Peyer's patch (tissue), 4 donors: ENCODE measurements around the gene CHURC1.

Experiments
- POLR2A ChIP-seq, 2 donors: fragments of 450-650 bp; IDR thresholded peaks; one replicate each; pipeline ENCODE4 v1.5.1; 2017; ENCODE audit warnings: antibody characterized with exemption in 2 of 2, mild to moderate bottlenecking in 2 of 2, moderate library complexity in 2 of 2
- TF ChIP-seq, protein P1 (sequence below), 6 experiments: fragments of 450-650 bp in 4 of 6; fragments of 200-600 bp in 2 of 6; sonication (generic) in 1 of 6; IDR thresholded peaks; one replicate each; pipeline ENCODE4 v1.5.1; 2017 to 2019; ENCODE audit warnings: antibody characterized with exemption in 6 of 6, mild to moderate bottlenecking in 3 of 6, moderate library complexity in 1 of 6

DNA sequence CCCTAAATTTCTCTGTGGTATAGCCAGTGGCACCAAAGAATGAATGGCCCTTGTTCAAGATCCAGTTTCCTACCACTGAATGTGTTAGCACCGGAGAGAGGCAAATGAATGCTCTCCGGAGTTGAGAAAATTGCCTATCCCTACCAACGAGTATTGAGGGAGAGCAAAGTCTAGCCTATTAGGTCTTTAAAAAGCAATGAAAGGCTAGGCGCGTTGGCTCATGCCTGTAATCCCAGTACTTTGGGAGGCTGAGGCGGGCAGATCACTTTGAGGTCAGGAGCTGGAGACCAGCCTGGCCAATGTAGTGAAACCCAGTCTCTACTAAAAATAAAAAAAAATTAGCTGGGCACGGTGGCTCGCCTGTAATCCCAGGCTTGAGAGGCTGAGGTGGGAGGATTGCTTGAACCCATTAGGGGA, 58.8 kb downstream of the CHURC1 start:
- TF ChIP-seq, protein P1, sequence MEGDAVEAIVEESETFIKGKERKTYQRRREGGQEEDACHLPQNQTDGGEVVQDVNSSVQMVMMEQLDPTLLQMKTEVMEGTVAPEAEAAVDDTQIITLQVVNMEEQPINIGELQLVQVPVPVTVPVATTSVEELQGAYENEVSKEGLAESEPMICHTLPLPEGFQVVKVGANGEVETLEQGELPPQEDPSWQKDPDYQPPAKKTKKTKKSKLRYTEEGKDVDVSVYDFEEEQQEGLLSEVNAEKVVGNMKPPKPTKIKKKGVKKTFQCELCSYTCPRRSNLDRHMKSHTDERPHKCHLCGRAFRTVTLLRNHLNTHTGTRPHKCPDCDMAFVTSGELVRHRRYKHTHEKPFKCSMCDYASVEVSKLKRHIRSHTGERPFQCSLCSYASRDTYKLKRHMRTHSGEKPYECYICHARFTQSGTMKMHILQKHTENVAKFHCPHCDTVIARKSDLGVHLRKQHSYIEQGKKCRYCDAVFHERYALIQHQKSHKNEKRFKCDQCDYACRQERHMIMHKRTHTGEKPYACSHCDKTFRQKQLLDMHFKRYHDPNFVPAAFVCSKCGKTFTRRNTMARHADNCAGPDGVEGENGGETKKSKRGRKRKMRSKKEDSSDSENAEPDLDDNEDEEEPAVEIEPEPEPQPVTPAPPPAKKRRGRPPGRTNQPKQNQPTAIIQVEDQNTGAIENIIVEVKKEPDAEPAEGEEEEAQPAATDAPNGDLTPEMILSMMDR (IDR thresholded peaks at IDR 0.05), result no peak
- no peak for TF ChIP-seq POLR2A (IDR thresholded peaks at IDR 0.05)
